GM12892 (cell line): ENCODE measurements around the gene BANK1.

Experiments used
- DNase-seq: peaks from one replicate; pipeline ENCODE4 v3.0.0; 2011; ENCODE audit not compliant: insufficient read length
- FAIRE-seq: peaks from 2 replicates; lab custom pipeline; 2011; peaks lifted over from hg19 to GRCh38; lab: Jason Lieb, UNC
- POLR2A ChIP-seq: IDR thresholded peaks from 2 replicates; pipeline ENCODE4 v1.6.1; 2011; ENCODE audit warnings: low read depth, low read length, control low read depth
- POLR2AphosphoS5 ChIP-seq: IDR thresholded peaks from 2 replicates; pipeline ENCODE4 v1.6.1; 2011; ENCODE audit warnings: low read depth, low read length, control low read depth
- TAF1 ChIP-seq: IDR thresholded peaks from 2 replicates; pipeline ENCODE4 v1.6.1; 2011; ENCODE audit warnings: low read depth, mild to moderate bottlenecking, control low read depth, low read length, borderline replicate concordance

Gene BANK1

DNA sequence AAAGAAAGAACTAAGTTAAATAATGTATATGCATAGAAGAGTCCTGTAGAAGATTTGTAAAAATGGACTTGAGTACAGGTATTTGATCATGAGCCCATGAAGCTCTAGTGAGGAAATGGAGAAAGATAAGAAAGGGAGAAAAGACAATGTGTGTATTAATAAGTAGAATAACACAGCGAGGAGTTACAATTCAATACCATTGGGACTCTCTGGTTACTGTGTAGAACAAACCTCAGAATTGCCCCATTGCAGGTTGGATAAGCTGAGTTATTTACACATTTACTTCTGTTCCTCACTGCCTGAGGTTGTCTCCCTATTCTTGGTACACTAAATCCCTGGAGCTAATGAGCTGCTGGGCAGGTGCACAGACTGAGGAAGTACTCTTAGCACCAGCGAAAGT lies 33.3 kb downstream of the BANK1 start:
- no peak for FAIRE-seq
- TF ChIP-seq POLR2AphosphoS5 (no peak), POLR2A (no peak), TAF1 (no peak)
- no peak for DNase-seq

DNA sequence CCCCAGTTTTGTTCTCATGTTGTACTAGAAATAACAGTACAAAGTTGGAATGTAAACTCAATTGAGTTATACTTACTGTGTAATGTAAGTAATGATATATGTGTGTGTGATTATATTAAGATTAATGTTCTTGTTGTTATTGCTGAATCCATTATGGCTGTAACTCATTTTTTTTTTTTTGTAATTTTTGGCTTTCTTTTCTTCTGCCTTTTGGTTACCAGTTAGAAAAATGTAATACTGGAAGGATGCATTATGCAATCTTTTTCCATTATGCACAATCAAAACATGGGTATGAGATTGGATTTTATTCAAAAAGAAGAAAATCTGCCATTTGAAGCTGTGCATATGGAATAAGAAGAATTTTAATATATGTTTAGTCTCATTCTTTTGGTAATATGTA lies 34.0 kb downstream of the BANK1 start:
- DNase-seq (no peak), FAIRE-seq (no peak)
- TF ChIP-seq POLR2AphosphoS5 (no peak), TAF1 (no peak), POLR2A (no peak)

DNA sequence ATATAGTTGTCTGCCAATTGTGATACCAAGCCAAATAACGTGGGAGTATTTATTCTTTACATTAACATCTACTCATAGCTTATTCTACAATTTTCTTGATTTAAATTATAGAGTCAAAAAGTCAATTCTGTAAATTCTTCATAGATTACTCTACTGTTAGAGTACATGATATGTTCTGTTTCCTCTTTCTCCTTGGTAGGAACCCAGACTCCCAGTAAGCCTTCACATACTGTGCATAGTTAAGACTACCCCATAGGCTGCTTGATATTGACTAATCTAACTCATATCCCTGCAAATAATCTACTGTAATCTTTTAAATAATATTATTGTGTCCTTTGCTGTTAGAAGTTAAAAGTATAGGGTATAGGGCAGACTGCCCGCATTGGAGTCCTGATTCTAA lies 35.4 kb downstream of the BANK1 start:
- TF ChIP-seq POLR2AphosphoS5: no peak
- no peak for TF ChIP-seq POLR2A
- TF ChIP-seq TAF1: no peak
- DNase-seq: no peak
- no peak for FAIRE-seq

DNA sequence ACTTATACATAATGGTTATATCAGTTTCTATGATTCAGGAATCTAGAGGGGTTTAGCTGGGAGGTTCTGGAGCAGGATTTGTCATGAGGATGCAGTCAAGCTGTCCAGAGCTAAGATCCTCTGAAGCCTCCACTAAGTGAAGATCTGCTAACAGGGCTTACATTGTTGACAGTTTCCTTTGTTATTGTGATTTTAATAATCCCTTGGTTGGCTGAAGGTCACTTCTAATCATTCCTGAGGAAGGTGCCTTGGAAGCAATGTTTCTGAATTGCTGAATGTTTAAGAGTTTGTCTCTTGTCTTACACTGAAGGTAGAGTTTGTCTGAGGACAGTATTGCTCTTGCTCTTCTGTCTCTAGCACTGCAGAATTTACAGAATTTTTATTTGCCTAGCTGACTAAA lies 41.3 kb downstream of the BANK1 start:
- FAIRE-seq: no peak
- no peak for TF ChIP-seq POLR2A
- no peak for TF ChIP-seq TAF1
- TF ChIP-seq POLR2AphosphoS5: no peak
- DNase-seq: no peak

DNA sequence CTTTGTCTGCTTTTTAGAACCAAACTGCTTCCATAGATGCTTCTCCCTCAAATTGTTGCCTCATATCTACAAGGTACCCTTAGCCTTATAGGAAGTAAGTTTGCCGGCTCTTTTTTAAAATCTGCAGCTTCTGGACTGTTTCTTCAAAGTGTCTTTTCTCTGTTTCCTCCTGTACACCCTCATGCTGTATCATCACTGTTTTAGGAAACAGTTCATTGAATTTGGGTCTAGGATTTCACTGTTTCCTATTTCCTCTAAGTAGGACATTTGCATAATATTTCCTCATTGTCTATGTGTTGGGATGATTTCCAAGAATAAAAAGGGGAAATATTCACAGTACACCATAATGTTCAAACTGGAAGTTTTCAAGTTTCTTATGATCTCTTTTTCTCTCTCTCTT lies 43.0 kb downstream of the BANK1 start:
- DNase-seq (no peak), FAIRE-seq (peak; percentile 46)

DNA sequence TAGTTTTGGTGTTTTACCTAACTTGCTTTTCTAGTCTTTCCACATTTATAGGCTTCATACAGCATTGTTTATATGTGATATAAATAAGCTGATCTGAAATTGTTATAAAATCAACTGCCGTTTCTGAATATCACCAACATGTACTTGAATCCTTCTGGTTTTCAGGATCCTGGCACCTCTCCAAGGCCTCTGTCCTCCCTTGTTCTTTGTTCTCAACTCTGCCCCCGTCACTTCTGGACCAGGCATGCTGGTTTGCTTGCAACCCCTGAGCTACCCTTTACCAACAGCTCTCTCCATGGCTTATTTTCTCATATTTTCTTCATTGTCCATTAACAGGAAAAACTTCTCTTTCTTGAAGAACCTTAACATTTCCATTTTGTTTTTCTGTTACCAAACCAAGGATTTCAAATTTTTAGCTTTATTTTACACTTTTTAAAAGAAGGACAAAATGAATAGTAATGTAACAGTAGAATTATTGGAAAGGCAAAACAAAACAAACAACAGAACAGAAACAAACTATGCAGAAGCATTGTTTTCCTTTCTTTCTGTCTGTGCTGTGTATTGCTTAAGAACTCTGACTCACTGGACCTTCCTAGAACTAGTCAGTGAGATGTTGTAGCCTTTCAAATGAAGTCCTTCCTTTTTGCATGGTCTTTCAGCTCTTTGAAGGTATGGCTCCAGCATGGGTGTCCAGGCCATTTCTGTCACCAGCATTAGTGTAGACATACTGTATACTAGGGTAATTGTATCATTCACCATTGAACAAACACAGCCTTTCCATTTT lies 44.8 kb downstream of the BANK1 start:
- peak; percentile 82 for FAIRE-seq
- no peak for TF ChIP-seq POLR2A
- no peak for TF ChIP-seq POLR2AphosphoS5
- TF ChIP-seq TAF1: no peak
- DNase-seq: no peak

More for the DNA sequence above, 43.0 kb downstream of the BANK1 start:
- no peak for TF ChIP-seq POLR2A
- no peak for TF ChIP-seq TAF1
- no peak for TF ChIP-seq POLR2AphosphoS5

DNA sequence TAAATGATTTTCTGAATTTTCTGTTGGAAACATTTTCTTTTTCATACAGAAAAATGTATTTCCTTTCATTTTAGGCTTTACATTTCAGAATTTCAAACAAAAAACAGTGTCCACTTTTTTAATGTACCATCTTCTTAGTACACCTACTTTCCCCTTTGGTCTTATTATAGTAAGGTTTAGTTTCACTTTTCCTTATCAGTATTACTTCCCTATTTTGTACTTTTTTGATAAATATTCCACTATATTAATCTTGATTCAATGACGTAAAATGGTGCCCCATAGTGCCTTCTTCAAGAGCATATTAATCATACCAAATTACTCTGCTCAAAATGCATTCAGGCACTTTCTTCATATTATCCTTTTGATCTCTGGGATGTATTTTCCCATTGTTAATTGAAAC lies 52.5 kb downstream of the BANK1 start:
- TF ChIP-seq TAF1: no peak
- TF ChIP-seq POLR2A: no peak
- TF ChIP-seq POLR2AphosphoS5: no peak

DNA sequence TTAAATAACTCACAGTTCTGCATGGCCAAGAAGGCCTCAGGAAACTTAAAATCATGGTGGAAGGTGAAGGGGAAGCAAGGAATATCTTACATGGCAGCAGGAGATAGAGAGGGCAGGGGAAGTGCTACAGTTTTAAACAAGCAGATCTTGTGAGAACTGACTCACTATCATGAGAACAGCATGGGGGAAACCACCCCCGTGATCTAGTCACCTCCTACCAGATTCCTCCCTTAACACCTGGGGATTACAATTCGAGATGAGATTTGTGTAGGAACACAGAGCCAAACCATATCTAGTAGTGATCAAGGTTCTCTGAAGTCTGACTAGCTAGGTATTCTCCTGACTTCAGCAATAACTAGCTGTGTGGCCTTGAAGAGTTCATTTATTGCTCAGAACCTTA lies 56.0 kb downstream of the BANK1 start:
- TF ChIP-seq POLR2AphosphoS5 (no peak), POLR2A (no peak), TAF1 (no peak)
- no peak for FAIRE-seq
- DNase-seq: no peak

More for the DNA sequence above, 52.5 kb downstream of the BANK1 start:
- FAIRE-seq: no peak
- no peak for DNase-seq

DNA sequence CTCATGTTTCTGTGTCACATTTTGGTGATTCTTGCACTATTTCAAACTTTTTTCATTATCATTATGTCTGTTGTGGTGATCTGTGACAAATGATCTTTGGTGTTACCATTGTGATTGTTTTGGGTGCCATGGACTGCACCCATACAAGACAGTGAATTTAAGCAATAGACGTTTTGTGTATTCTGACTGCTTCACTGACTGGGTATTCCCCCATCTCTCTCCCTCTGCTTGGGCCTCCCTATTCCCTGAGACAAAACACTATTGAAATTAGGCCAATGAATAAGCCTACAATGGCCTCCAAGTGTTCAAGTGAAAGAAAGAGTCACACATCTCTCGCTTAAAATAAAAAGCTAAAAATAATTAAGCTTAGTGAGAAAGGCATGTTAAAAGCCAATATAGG lies 60.2 kb downstream of the BANK1 start:
- no peak for DNase-seq
- FAIRE-seq: peak; percentile 67
- TF ChIP-seq POLR2A (no peak), TAF1 (no peak), POLR2AphosphoS5 (no peak)

DNA sequence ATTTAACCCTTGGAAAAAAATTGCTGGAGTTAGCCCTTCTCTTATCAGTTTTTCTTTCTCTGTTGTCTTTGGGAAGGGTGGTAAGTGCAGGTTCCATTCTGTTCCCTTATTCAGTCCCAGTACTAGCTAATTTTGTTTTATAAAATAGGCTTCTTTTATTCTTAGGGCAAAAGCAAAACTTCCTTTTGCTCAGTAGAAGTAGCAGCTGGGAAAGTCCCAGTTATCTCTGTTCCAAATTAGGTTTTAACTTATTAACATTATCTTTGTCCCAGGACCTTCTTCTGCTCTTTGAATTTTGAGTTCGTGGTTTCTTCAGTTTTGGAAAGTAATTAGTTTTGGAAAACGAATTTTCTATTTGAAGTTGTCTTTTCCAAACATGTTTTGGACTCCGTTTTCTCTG lies 61.1 kb downstream of the BANK1 start:
- no peak for TF ChIP-seq POLR2AphosphoS5
- TF ChIP-seq POLR2A: no peak
- TF ChIP-seq TAF1: no peak
- FAIRE-seq (no peak), DNase-seq (no peak)

DNA sequence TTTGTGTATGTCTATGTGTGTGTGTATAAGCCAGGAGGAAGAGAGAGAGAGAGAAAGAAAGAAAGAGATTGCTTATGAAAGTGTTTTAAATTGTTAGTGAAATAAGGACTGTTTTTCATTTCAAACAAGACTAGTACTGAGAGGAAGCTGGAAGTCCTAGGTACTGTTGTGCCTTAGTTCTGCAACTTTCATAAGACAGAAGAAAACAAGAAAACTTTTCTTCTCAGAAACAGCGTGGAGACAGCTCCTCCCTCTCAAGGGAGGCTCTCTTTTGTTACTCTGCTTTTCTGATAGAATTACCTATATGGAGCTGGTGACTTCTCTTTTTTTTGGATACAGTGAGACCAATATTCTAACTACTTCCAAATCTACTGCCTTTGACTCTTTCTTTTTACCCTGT lies 62.5 kb downstream of the BANK1 start:
- FAIRE-seq (no peak), DNase-seq (no peak)
- TF ChIP-seq POLR2AphosphoS5: no peak
- TF ChIP-seq POLR2A: no peak
- TF ChIP-seq TAF1: no peak

DNA sequence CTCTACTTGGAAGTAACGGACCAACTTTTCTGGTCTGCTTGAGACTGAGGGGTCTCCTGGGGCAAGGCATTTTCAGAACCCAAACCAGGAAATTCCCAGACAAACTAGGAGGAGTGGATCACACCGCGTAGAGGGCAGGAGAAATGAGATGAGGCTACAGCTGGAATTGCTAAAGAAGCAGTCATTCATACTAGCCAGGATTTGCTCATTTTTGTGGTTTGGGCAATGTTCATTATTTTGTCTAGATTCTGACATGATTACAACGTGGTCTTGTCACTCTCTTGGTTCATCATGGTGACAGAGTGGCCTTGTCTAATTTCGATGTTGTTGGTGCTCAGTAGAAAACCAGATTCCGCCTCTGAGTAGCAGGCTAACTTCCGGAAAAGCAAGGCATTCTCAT lies 63.2 kb downstream of the BANK1 start:
- FAIRE-seq (peak; percentile 85), DNase-seq (no peak)
- no peak for TF ChIP-seq TAF1
- no peak for TF ChIP-seq POLR2A
- TF ChIP-seq POLR2AphosphoS5: no peak

DNA sequence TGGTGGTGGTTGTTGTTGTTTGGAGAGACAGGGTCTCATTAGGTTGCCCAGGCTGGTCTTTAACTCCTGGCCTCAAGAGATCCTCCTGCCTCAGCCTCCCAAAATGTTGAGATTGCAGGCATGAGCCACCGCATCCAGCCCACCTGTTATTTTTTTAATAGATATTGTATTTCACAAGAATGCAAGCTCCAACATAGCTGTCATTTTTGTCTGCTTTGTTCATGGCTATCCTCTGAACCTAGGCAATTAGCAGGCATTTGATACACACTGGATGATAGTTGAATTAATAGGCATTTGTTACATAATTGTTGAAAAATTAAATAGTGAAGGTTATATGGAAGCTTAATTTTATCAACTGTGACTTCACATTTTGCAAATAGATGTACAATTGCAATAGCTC lies 64.7 kb downstream of the BANK1 start:
- no peak for DNase-seq
- no peak for FAIRE-seq
- TF ChIP-seq POLR2A: no peak
- no peak for TF ChIP-seq TAF1
- TF ChIP-seq POLR2AphosphoS5: no peak
